ENCODE results near the gene GLOD4. TPM values are rescaled to one million over a fixed set of nuclear protein-coding genes. Genes with fewer than 3 reads are reported as not detected.

The GLOD4 gene
- total and polyA plus RNA-seq, 10 of the 15 experiments (the other 5 are each of a cell fraction or from before 2014, with no cell fraction given) = 40.8 to 107 (median 81.2) TPM

- TF ChIP-seq ZNF687 (IDR thresholded peaks at IDR 0.05) (no peak), CHD1 (IDR thresholded peaks at IDR 0.05; ENCODE audit: low read depth, low read length) (no peak), NBN (IDR thresholded peaks at IDR 0.05) (no peak), ELK1 (IDR thresholded peaks at IDR 0.05; ENCODE audit: low read depth, low read length) (no peak), WRNIP1 (IDR thresholded peaks at IDR 0.05; ENCODE audit: borderline replicate concordance, low read depth, low read length) (no peak), SUZ12 (IDR thresholded peaks at IDR 0.05; ENCODE audit: unreplicated experiment) (no peak), PML (IDR thresholded peaks at IDR 0.05; ENCODE audit: low read length) (no peak), BHLHE40 (IDR thresholded peaks at IDR 0.05; ENCODE audit: borderline replicate concordance in 1 of 2, low read depth in 2 of 2, low read length in 1 of 2) (peak; percentile 71 to 93), ZNF622 (IDR thresholded peaks at IDR 0.05) (no peak), RBBP5 (conservative IDR thresholded peaks at IDR 0.05) (no peak), TBL1XR1 (IDR thresholded peaks at IDR 0.05; ENCODE audit: low read depth, low read length) (no peak), ZSCAN29 (IDR thresholded peaks at IDR 0.05) (no peak), CBFB (IDR thresholded peaks at IDR 0.05; ENCODE audit: low read depth) (no peak; the same call in 1 of the 2 replicates), CHD2 (IDR thresholded peaks at IDR 0.05; ENCODE audit: borderline replicate concordance, low read depth, low read length) (no peak), EED (IDR thresholded peaks at IDR 0.05; ENCODE audit: low read depth) (0 out of 2 replicates have a peak, but pooled peaks have one; percentile 7), PKNOX1 (IDR thresholded peaks at IDR 0.05) (no peak), SIN3A (IDR thresholded peaks at IDR 0.05; ENCODE audit: low read depth, low read length) (no peak), ZBTB4 (CRISPR knock-in tag; IDR thresholded peaks at IDR 0.05) (no peak), JUNB (IDR thresholded peaks at IDR 0.05) (no peak), GABPA (IDR thresholded peaks at IDR 0.05; ENCODE audit: low read depth) (no peak), MAX (IDR thresholded peaks at IDR 0.05; ENCODE audit: low read depth, low read length) (peak; percentile 50; the same call in 1 of the 2 replicates), MTA3 (IDR thresholded peaks at IDR 0.05; ENCODE audit: borderline replicate concordance, low read length) (no peak), CREM (IDR thresholded peaks at IDR 0.05; ENCODE audit: low read depth) (no peak)
Observed at GRCh38 chr17:751269-752001, 30.6 kb downstream of the GLOD4 start (continued).

Data from GM12878 (cell line).